HG03025 (cell line): Measurements from ENCODE around the gene LMAN1.

Experiments used
- ATAC-seq: cut with Tn5 transposase; IDR thresholded peaks from one replicate; pipeline ENCODE4 v1.9.1; 2021; ENCODE audit warnings: mild to moderate bottlenecking, moderate library complexity; ENCODE audit not compliant: unreplicated experiment, low FRiP score

LMAN1 gene

GRCh38 chr18:59308248-59308937 lies 50.7 kb downstream of the LMAN1 start:
- peak; percentile 87 for ATAC-seq

DNA sequence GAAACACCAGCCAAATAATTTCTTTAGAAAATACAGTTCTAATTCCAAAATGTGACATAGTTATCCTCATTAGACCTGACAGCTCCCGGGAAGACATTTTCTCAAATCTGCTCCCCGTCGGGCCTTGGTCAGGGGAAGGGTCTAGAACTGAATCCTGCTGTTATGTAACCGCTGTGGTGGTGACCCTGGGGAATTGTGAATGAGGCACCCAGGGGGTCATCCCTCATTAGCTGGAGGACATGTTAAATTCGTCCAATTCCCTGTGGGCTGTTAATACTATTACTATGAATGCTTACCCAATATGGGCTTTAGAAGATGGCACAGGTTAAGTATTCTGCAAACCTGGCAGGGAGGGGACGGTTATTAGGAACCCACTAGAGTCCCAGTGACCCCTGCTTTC lies 52.4 kb downstream of the LMAN1 start:
- ATAC-seq: no peak

DNA sequence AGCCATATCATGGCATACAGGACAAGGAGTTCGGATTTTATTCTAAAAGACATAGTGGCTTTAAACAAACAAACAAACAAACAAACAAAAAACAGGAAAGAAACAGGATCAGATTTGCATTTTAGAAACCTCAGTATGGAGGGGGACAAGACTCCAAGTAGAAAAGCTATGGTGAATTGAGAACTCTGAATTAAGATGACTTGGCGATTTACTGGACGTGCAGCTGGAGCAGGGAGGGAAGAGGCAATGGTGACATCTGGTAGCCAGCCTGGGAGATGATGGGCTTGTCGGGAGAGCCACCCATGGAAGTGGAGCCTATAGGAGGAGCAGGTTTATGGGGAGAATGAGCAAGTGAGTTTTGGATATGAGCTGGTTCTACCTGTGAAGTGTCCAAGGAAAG lies 53.8 kb downstream of the LMAN1 start:
- no peak for ATAC-seq

DNA sequence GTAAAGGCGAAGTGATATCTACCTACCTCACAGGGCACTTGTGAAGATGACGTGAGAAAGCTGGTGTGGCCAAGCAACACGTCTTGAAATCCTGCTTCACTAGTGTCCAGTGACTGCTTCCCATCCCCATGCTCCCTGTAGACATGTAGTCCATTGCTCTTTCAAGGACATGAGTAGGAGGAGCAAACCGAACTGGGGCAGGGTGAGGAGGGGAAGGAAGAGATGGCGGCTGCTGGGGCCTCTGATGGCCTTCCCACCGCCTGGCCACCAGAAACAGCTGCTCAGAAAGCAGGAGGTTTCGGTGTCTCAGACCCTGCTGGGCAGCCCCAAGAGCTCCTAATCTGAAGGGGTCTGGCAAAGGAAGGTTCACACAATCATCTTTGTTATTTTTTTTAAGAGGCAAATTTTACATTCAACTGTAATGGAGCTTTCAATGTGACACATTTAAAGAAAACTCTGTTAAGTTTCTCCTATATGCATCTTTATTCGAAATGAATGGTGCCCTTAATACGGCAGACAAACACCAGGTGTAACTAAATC lies 55.3 kb downstream of the LMAN1 start:
- no peak for ATAC-seq

- no peak for ATAC-seq
Measured at GRCh38 chr18:59303006-59303405, 56.1 kb downstream of the LMAN1 start.

DNA sequence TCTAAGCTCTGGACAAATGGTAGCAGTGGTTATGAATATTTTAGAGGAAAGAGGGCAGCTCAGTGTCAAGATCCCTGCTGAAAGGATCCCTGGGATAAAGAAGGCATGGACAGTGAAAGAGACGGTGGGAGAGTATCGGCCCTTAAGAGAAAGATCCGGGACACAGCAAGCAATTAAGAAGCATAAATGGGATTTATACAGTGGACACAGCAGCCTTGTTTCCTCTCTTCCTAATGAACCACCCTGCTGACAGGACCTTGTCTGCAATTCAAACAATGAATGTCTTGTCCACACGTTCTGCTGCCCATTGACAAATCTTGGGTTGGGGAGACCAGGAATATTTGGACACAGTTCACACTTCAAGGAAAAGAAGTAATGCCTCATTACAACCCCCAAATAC lies 57.1 kb downstream of the LMAN1 start:
- ATAC-seq: no peak

GRCh38 chr18:59300676-59301285 lies 58.3 kb downstream of the LMAN1 start:
- ATAC-seq: no peak

- no peak for ATAC-seq
Measured at GRCh38 chr18:59298871-59299270, 60.2 kb downstream of the LMAN1 start.

DNA sequence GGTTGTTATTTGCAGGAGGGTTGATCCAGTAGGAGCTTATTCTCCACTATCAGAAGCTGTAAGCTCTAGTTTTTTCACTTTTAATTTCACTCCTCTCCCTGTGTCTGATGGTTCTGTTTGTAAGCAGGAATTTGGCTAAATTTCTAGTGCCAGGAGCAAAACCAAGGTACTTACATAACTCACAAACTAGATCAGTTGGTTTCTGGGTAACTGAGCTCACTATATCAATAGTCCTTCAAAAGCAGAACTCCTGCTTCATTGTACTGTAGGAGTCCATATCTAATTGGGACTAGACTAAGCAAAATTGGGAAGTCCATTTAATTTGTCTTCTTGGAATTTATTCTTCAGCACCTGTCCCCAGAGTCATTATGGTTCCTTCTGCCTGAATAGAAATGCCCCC lies 65.7 kb downstream of the LMAN1 start:
- ATAC-seq: no peak

GRCh38 chr18:59286341-59286740 lies 72.7 kb downstream of the LMAN1 start:
- no peak for ATAC-seq

DNA sequence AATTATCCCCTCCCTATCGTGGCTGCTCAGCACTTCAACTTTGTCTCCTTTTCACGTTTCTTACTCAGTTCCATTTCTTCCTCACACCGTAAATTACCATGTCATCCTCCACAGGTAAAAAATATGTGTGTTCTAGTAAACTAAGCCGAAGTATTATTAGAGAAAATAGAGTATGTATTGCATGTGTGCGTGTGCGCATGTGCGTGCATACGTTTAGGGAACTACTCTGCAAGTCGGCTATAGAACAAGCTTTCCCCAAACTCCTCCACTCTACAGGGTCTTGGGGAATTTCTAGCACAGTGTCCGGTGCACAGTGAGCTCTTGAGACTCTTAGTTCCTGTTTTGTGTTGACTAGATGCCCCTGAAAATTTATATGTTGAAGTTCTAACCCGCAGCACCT lies 76.7 kb downstream of the LMAN1 start:
- no peak for ATAC-seq

- no peak for ATAC-seq
Measured at GRCh38 chr18:59279722-59280121, 79.3 kb downstream of the LMAN1 start.

DNA sequence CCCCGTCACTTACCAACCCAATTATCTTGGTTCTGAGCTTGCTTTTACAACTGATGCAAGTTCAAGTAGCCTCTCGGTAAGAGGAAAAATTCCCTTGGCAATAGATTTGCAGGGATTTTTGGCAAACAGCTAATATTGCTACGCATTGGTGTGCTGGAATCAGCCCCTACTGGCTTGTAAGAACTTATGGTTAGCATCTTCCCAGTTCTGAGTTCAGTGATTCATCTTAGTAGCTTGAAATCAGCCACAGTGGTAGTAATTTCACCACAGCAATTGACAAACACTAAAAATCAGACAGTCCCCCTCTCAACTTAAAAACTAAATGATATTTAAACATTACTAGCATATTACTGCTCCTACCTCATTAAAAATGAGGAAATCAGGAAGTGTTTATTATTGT lies 79.9 kb downstream of the LMAN1 start:
- ATAC-seq: no peak

- no peak for ATAC-seq
Measured at GRCh38 chr18:59278793-59279192, 80.3 kb downstream of the LMAN1 start.
